ENCODE data around the gene PNPLA4.

Gene PNPLA4

GRCh38 chrX:7852166-7852565, 75.0 kb downstream of the PNPLA4 start:
- DNase-seq (ENCODE audit: low spot score): no peak

Data from ecto neural progenitor cell (in vitro differentiated cells).